GM12891 (cell line): ENCODE data around the gene PRKAR1B.

Experiments
- DNase-seq: peaks from one replicate; pipeline ENCODE4 v3.0.0; 2011; ENCODE audit warnings: low spot score; ENCODE audit not compliant: insufficient read length
- FAIRE-seq: peaks from 2 replicates; lab custom pipeline; 2011; peaks lifted over from hg19 to GRCh38; lab: Jason Lieb, UNC
- PAX5 ChIP-seq: IDR thresholded peaks from 2 replicates; pipeline ENCODE4 v1.6.1; 2011; ENCODE audit warnings: low read length, moderate library complexity, mild to moderate bottlenecking; ENCODE audit not compliant: insufficient read depth, severe bottlenecking
- POLR2A ChIP-seq: IDR thresholded peaks from 2 replicates; pipeline ENCODE4 v1.6.1; 2011; ENCODE audit warnings: low read depth, low read length, control low read depth
- POLR2AphosphoS5 ChIP-seq: IDR thresholded peaks from 2 replicates; pipeline ENCODE4 v1.6.1; 2011; ENCODE audit warnings: low read depth, low read length, control low read depth
- POU2F2 ChIP-seq: IDR thresholded peaks from 2 replicates; pipeline ENCODE4 v1.6.1; 2011; ENCODE audit warnings: low read depth, mild to moderate bottlenecking, control low read depth, low read length, moderate library complexity
- SPI1 ChIP-seq: IDR thresholded peaks from 2 replicates; pipeline ENCODE4 v1.6.1; 2011; ENCODE audit warnings: low read depth, low read length, control low read depth
- TAF1 ChIP-seq: IDR thresholded peaks from 2 replicates; pipeline ENCODE4 v1.6.1; 2011; ENCODE audit warnings: low read depth, low read length, control low read depth

Gene PRKAR1B

GRCh38 chr7:723541-723940, 3.5 kb downstream of the PRKAR1B start:
- DNase-seq (no peak), FAIRE-seq (no peak)
- TF ChIP-seq TAF1 (no peak), SPI1 (no peak), POLR2A (no peak), POU2F2 (no peak), PAX5 (no peak), POLR2AphosphoS5 (no peak)

- TF ChIP-seq PAX5 (no peak), TAF1 (no peak), POLR2AphosphoS5 (no peak), POU2F2 (no peak), POLR2A (no peak), SPI1 (no peak)
- DNase-seq = no peak
- FAIRE-seq = no peak
Observed at GRCh38 chr7:721619-722248, 5.3 kb downstream of the PRKAR1B start.

GRCh38 chr7:716636-717035, 10.4 kb downstream of the PRKAR1B start:
- TF ChIP-seq POU2F2 (no peak), TAF1 (no peak), SPI1 (no peak), POLR2A (no peak), PAX5 (no peak), POLR2AphosphoS5 (no peak)
- DNase-seq = no peak
- no peak for FAIRE-seq

GRCh38 chr7:716222-716621, 10.9 kb downstream of the PRKAR1B start:
- DNase-seq (no peak), FAIRE-seq (no peak)
- TF ChIP-seq POLR2AphosphoS5 = no peak
- TF ChIP-seq POU2F2 = no peak
- no peak for TF ChIP-seq POLR2A
- no peak for TF ChIP-seq PAX5
- no peak for TF ChIP-seq TAF1
- no peak for TF ChIP-seq SPI1

GRCh38 chr7:714251-714671, 12.8 kb downstream of the PRKAR1B start:
- TF ChIP-seq POU2F2 (no peak), SPI1 (no peak), TAF1 (no peak), POLR2AphosphoS5 (no peak), POLR2A (no peak), PAX5 (no peak)
- no peak for FAIRE-seq
- DNase-seq = no peak

GRCh38 chr7:713488-714230, 13.4 kb downstream of the PRKAR1B start:
- no peak for DNase-seq

GRCh38 chr7:713139-713457, 14.0 kb downstream of the PRKAR1B start:
- no peak for TF ChIP-seq PAX5
- TF ChIP-seq SPI1 = no peak
- DNase-seq = no peak
- no peak for FAIRE-seq

More at GRCh38 chr7:713488-714230, 13.4 kb downstream of the PRKAR1B start:
- FAIRE-seq = no peak
- TF ChIP-seq PAX5 = no peak
- TF ChIP-seq POLR2AphosphoS5 = no peak
- TF ChIP-seq POLR2A = no peak
- no peak for TF ChIP-seq POU2F2
- TF ChIP-seq SPI1 = no peak
- no peak for TF ChIP-seq TAF1

GRCh38 chr7:712381-713138, 14.5 kb downstream of the PRKAR1B start:
- TF ChIP-seq TAF1 (no peak), POU2F2 (no peak), POLR2A (no peak), PAX5 (no peak), POLR2AphosphoS5 (no peak), SPI1 (no peak)
- peak; percentile 55 for DNase-seq
- no peak for FAIRE-seq

GRCh38 chr7:711922-712380, 15.1 kb downstream of the PRKAR1B start:
- no peak for DNase-seq
- TF ChIP-seq POLR2AphosphoS5 (no peak), TAF1 (no peak), PAX5 (no peak), SPI1 (no peak), POU2F2 (no peak), POLR2A (no peak)
- no peak for FAIRE-seq
